ENCODE data around the gene WNT5A.

Gene WNT5A

DNA sequence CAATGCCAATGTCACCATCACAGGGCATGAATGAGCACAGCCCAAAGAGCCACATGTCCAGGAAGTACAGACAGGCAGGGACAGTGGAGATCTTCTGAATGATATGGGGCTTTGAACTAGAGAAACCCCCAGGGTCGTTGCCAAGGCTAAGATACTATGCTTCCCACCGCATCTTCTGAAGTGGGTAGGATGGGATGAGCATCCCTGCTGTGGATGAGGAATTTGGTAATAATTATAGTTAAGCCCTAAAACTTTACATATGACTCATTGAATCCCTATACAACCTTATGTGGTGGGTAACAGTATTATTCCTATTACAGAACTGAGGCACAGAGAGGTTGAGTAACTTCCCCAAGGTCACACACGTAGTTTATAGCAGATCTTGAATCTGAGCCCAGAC is 44.2 kb downstream of the WNT5A start:
- DNase-seq = no peak

DNA sequence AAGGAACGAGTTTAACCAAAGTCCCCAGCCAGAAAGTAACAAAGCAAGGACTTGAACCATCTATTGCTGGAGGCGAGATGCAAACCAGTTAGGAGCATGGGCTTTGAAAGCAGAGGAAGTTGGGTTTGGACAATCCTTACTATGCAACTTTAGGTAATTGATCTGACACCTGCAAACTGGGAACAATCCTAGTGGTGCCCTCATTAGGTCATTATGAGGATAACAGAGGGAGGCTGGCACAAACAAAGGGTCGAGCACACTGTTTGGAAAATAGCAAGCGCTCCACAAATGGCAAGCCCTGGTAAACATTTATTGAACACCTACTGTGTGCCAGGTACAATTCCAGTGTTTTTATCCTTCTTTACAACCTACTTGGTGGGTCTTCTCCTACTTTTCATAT is 45.6 kb downstream of the WNT5A start:
- no peak for DNase-seq

DNA sequence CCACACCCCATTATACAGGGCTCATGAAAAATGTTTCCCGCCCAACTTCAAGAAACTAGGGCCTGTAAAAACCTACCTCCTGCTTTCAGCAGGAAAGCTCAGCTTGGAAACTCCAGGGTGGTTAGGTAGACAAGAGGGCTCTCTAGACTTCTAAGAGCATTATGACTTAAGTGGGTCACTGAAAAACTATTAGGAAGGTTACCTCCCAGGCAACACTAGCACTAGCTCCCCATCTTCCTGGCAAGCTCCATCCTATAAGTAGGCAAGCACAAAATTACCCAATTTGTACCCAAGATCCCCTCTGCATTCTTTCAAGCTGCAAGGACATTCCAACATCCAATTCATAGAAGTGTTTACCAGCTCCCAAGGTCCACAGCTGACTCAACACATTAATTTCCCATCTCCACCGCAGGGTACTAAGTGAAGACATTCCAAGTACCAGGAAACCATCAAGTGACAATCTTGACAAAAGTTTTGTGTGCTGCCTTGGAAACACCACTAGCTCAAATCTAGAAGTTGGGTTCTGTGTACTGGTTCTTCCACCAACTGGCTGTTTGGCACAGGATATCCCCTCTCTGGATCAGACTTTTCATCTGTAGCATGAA is 46.9 kb downstream of the WNT5A start:
- DNase-seq = no peak

DNA sequence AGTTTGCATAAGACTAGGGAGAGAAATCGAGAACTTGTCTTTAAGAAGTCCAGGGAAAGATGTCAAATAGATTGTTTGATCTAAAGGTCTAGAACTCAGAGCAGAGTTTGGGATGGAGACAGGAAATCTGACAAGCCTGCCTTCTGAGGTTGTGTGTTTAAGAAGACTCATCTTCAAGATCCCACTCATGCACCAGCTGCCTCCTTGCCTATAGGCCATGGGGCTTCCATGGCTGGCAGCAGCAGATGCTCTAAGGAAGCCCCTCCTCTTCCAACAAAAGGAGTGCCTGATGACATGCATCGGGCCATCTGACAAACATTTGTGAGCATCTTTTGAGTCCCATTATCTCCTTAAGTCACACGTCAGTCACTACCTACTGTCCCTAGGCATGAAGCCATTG is 47.4 kb downstream of the WNT5A start:
- DNase-seq = no peak

DNA sequence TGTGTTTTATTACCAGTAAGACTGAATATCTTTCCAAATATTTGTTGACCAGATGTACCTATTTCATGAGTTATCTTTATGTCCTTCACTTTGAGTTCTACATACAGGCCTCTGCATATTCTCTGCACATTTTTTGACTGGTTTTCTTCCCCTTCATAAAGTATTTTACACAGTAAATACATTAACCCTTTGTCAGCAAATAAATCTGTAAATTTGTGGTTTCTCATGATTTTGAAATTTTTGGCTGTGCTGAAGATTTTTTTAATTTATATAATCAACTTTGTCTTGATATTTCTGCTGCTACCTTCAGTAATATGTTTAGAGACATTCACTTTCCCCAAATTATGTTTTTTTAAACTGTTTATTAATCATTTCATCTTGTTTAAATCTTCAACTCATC is 50.5 kb downstream of the WNT5A start:
- DNase-seq = no peak

DNA sequence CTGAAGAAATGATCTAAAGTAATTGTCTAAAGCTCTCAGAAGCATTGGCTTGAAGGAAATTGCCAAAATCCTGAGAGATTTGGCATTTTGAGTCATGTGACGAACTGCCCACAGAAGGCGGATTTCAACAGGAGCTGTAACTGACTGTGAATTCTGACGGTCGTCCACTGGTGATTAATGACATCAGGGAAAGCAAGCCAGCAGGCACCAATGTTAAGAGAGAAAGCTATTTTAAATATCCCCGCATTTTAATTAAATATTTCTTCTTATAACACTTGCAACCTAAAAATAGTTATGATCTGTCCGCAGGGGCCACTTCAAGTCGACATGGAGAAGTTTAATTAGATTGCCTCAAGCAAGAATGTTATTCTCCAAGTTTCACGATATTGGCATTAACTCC is 51.6 kb downstream of the WNT5A start:
- no peak for DNase-seq

DNA sequence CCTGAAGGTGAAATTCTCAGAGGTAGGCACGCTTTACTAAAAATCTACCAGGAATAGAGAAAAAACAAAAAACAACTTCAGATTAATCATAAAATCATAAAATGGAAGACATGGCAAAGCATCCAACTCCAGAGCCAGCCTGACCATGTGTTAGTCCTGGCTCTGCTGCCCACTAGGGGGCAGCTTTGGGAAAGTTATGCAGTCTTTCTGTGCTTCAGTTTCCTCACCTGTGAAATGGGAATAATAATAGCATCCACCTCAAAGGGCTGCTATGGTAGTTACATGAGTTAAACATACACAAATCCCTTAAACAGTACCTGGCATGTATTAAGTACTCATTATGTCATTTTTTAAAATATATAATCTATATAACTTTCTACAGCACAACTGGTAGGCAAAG is 52.3 kb downstream of the WNT5A start:
- no peak for DNase-seq

DNA sequence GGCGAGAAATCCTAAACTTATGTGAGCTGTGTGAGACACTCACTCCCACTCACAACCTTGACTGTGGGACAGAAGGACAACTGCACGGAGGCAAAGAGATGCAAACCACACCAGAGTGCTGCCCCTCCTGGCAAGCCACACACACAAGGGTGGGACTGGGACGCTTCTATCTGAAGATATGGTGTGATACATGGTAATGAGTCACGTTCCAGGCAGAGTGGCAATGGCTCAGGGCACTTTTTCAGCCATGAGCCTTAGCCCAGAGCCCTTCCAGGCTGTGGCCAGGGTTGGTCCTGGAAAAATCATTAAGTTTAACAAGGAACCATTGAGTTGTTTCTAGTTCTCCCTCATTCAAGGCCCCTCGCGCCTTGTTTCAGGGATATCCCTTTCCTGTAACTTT is 56.1 kb downstream of the WNT5A start:
- DNase-seq = no peak

DNA sequence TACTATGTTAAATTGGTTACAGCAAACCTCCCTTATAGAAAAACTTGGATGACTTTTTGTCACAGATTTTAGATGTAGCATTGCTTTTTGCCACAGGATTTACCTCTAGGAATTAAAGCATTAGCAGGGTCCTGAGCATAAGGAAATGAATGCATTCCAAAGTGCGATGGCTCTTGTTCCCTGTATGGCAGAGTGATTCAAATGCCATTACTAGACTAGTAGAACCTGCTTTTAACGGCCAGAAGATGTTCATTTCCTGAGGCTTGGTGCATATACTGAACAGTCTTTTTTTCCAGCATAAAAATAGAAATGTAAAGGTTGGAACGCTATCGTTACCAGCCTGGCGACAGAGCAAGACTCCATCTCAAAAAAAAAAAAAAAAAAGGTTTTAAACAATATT is 59.4 kb downstream of the WNT5A start:
- no peak for DNase-seq

DNA sequence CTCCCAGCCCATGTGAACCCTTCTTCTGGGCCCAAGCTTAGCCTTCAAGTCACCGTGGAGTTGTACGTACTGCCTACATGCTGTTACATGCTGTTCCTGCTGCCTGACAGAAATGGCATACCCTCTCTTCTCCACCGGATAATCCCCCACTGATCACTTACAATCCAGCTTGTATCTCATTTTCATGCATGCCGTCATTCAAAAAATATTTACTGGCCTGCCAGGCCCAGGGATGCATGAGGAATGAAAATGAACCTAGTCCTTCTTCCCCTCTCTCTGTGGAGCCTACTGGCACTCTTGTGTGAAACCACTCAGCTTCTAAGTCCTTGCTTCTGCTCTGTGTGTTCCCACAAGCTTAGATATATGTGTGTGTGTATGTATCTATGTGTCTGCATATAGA is 60.6 kb downstream of the WNT5A start:
- DNase-seq = no peak

DNA sequence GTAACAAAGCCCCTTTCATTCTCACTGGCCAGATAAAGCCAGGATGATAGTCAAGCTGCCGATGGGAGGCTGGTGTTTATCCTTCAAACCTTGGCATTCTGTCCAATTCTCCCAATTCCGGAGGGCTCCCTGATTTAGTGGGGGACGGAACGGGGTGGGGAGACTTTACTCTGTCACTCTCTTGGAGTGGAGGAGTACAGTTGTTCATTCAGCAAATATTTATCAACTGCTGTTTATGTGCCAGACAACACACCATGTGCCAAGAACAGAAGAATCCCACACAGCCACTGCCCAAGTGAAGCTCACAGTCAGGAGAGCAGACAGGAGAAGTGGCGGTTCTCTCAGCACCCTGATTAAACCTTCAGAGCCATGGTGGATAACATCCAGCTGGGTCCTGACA is 63.3 kb downstream of the WNT5A start:
- DNase-seq = no peak

DNA sequence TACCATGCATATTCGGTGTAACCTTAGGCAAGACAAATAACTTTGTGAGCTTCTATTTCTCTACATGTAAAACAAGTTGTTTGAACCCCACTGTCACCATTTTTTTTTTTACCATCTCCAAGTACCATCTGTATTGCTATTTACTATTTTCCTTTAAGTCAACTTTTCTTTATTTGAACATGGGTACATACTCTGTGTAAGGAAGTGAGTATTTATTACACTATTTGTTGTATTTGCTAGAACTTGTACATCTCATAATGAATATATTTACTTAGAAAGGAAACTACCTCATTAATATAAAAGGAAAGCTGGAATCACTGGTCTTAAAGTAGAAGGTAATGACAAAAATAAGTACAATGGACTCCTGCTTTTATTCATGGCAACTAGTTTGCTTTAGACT is 69.9 kb downstream of the WNT5A start:
- no peak for DNase-seq

DNA sequence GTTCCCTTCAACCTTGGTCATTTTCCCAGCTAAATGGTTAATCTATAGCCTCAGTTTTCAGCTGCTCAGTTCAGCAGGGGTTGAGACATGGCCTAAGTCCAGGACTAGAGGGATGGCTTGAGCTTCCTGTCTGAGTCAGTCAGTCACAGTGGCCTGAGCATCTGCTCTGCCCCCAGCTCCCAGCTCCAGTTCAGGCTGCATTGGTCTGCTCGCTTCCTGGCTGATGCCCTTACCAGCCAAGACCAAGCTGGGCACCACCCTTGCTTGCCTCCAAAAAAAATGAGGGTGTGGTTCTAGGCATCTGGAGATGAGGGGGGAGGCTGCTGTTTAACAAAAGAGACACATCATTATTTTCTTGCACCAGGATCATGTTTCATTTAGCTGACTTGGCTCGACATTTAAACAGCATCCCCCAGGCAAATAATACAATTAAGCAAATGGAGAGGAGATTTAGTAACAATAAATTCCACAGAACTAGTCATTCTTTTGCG is 70.7 kb downstream of the WNT5A start:
- peak; percentile 50 for DNase-seq
